Natural killer cell treated with Interleukin-12 subunit alpha and Interleukin-12 subunit beta and Interleukin-15 and Interleukin-18, amount 100 ng/mL, for 72 hours (primary cell): ENCODE results near the gene BCL2L11. TPM values are rescaled to one million over a fixed set of nuclear protein-coding genes. Genes with fewer than 3 reads are reported as not detected.
"Not testable (repeated sequence)": the region's sequence is repeated elsewhere in the genome, so short reads cannot be mapped to it uniquely, and the experiment has no call there.

Experiments
- ATAC-seq, 2 donors: fragments of 150-1000 bp; cut with Tn5 transposase in 1 of 2; sonication (Bioruptor Pico), chemical (Tn5 transposase) in 1 of 2; 2 replicates each; pipeline ENCODE4 v1.10.0; 2021
- DNase-seq: peaks from one replicate; pipeline ENCODE4 v3.0.0; 2022; ENCODE audit warnings: low spot score
- H3K27ac Mint-ChIP-seq, 2 donors: 1 replicate in 1 of 2; 2 replicates in 1 of 2; pipeline ENCODE4 v1.8.0; 2022; ENCODE audit warnings: mixed read lengths in 2 of 2, mild to moderate bottlenecking in 1 of 2, moderate library complexity in 1 of 2
- H3K27me3 Mint-ChIP-seq, 2 donors: 1 replicate in 1 of 2; 2 replicates in 1 of 2; pipeline ENCODE4 v1.8.0; 2022; ENCODE audit warnings: mixed read lengths in 2 of 2
- H3K36me3 Mint-ChIP-seq: one replicate; pipeline ENCODE4 v1.8.0; 2022; ENCODE audit warnings: mixed read lengths
- H3K4me1 Mint-ChIP-seq, 2 donors: 1 replicate in 1 of 2; 2 replicates in 1 of 2; pipeline ENCODE4 v1.8.0; 2022; ENCODE audit warnings: low read depth in 2 of 2, mixed read lengths in 2 of 2, mild to moderate bottlenecking in 1 of 2
- H3K4me3 Mint-ChIP-seq: one replicate; pipeline ENCODE4 v1.8.0; 2022; ENCODE audit warnings: mixed read lengths
- H3K9me3 Mint-ChIP-seq: 2 replicates; pipeline ENCODE4 v1.8.0; 2022; ENCODE audit warnings: mixed read lengths
- total RNA-seq, 2 donors: library from RNA; stranded (reverse); gene quantifications; one replicate each; pipeline ENCODE4 v1.2.3, GENCODE V29; 2022

Gene BCL2L11, protein sequence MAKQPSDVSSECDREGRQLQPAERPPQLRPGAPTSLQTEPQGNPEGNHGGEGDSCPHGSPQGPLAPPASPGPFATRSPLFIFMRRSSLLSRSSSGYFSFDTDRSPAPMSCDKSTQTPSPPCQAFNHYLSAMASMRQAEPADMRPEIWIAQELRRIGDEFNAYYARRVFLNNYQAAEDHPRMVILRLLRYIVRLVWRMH
- total RNA-seq = 10 to 100 TPM; 19.2 to 26.6 TPM

DNA sequence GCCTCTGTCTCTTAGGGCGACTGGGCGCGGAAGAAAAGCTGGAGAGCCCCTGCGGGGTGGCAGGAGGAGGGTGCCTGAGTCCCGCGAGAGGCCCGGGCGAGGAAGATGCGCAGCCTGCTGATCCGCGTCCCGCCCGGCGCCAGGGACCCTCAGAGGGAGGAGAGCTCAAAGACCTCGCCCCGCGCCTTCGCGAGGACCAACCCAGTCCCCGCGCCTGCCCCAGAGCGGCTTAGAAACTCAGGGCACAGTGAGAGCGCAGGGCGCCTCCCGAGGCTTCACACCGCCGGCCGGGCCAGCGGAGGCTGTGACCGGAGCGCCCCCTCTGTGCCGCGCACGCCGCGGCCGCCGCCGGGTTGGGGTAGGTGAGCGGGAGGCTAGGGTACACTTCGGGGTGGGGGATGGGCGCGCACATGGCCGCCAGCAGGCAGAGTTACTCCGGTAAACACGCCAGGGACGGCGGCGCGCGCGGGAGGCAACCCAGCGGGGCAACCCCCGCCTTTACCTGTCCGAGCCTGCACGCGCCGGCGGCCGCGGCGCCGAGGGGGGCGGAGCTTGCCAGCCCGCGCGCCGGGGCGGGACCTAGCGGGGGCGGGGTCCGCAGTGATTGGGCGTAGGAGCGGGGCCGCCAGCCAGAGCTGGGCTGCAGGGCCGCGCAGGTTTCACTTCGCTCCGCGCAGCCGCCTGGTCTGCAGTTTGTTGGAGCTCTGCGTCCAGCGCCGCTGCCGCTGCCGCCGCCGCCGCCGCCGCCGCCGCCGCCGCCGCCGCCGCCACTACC, at the start of gene BCL2L11:
Gene BCL2L11 (plus strand): TSS at position 662 of the 775 bp plus-strand sequence. CDS start 2,832 bp downstream, outside the sequence.
- peak; percentile 93 for DNase-seq
- no peaks in the 10 kb centered on the region for H3K9me3 Mint-ChIP-seq
- peak within 1 kb of the TSS; percentile 97 for H3K4me3 Mint-ChIP-seq
- H3K27ac Mint-ChIP-seq = peak within 1 kb of the TSS; percentile 80 to 91
- H3K27me3 Mint-ChIP-seq = peaks cover 17 to 18% of the 10 kb centered on the region in 2 donors
- peak; percentile 84 to 89 for ATAC-seq
- peaks cover 52 to 54% of the 10 kb centered on the region in 2 donors for H3K4me1 Mint-ChIP-seq
- H3K36me3 Mint-ChIP-seq = peaks cover 10% of the 10 kb centered on the region

DNA sequence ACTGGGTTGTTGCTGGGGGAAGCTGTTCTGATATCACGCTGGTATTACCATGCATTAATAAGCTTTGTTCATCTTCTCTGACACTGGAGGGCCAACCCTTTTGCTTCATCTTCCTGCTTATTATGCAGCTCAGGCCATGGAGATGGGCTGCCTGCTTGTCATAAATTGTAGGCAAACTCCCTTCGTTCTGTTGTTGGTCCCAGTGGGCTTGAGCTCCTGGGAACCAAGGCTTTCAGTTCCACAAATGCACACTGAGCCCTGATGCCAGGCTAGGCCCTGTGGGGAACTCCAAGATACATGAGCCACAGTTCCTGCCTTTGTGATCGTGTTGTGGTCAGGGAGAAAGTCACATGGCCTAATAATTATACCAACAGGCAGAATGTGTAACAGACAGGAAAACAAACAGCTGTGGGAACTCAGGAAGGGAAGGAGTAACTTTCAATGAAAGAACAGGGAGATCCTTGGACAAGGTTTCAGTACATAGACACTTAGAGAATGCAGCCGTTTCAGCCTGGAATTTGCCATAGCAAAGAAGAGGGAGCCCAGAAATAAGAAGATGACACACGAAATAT, 49.0 kb upstream of the BCL2L11 start:
- DNase-seq (no peak), ATAC-seq (no peak)
- no peak overlapping the region for H3K4me3 Mint-ChIP-seq
- H3K27ac Mint-ChIP-seq = no peak overlapping the region
- H3K36me3 Mint-ChIP-seq = peaks cover 20% of the 10 kb centered on the region
- H3K4me1 Mint-ChIP-seq = no peaks in the 10 kb centered on the region
- peaks cover 5 to 13% of the 10 kb centered on the region in 2 donors for H3K27me3 Mint-ChIP-seq
- peaks cover 4% of the 10 kb centered on the region for H3K9me3 Mint-ChIP-seq

DNA sequence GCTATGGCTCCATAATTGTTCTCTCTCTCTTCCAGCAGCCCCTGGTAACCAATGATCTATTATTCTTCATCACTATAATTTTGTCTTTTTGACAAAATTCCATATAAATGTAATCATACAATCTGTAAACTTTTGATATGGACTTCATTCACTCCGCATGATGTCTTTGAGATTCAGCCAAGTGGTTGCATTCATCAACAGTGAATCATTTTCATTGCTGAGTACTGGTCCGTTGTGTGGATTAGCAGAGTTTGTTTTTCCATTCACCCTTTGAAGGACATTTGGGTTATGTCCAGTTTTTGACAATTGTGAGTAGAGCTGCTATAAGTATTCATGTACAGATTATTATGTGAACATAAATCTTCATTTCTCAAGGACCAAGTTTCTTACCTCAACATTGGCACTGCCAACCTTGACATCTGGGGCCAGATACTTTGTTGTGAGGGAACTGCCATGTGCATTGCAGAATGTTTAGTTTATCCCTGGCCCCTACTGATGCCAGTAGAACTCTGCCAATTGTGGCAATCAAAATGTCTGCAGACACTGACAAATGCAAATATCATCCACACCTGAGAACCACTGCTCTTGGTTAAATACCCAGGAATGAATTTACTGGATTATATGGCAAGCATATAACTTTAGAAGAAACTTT, 48.4 kb upstream of the BCL2L11 start:
- peaks cover 8 to 20% of the 10 kb centered on the region in 2 donors for H3K27me3 Mint-ChIP-seq
- H3K9me3 Mint-ChIP-seq = peaks cover 4% of the 10 kb centered on the region
- DNase-seq (no peak), ATAC-seq (no peak)
- no peak overlapping the region for H3K4me3 Mint-ChIP-seq
- no peaks in the 10 kb centered on the region for H3K4me1 Mint-ChIP-seq
- peaks cover 24% of the 10 kb centered on the region for H3K36me3 Mint-ChIP-seq
- H3K27ac Mint-ChIP-seq = no peak overlapping the region

DNA sequence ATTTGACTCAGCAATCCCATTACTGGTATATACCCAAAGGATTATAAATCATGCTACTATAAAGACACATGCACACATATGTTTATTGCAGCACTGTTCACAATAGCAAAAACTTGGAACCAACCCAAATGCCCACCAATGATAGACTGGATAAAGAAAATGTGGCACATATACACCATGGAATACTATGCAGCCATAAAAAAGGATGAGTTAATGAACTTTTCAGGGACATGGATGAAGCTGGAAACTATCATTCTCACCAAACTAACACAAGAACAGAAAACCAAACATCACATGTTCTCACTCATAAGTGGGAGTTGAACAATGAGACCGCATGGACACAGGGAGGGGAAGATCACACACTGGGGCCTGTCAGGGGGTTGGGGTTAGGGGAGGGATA, 38.1 kb upstream of the BCL2L11 start:
- not testable (repeated sequence) for H3K9me3 Mint-ChIP-seq, ATAC-seq, DNase-seq, H3K27ac Mint-ChIP-seq, H3K4me3 Mint-ChIP-seq, H3K4me1 Mint-ChIP-seq
- H3K27me3 Mint-ChIP-seq = peaks cover 58 to 69% of the 10 kb centered on the region in 2 donors
- H3K36me3 Mint-ChIP-seq = peaks cover 27% of the 10 kb centered on the region

DNA sequence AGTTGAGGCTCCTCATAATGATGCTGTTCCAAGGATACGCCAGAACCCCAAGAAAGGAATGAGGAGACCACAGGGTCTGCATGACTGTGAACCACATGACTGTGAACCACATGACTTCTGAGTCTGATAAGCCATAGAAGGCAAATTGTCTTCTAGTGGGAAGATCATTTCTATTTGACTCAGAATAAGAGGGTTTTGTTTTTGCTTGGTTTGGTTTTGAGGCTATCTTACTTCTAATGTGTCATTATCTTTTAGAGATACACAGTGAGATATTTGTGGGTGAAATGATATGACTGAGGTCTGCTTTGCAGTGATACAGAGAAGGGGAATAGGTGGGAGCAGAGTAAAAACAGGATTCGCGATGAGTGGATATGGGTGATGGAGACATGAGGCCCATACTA, 28.9 kb upstream of the BCL2L11 start:
- Mint-ChIP-seq H3K27me3 (peaks cover 26 to 30% of the 10 kb centered on the region in 2 donors), H3K9me3 (no peaks in the 10 kb centered on the region)

DNA sequence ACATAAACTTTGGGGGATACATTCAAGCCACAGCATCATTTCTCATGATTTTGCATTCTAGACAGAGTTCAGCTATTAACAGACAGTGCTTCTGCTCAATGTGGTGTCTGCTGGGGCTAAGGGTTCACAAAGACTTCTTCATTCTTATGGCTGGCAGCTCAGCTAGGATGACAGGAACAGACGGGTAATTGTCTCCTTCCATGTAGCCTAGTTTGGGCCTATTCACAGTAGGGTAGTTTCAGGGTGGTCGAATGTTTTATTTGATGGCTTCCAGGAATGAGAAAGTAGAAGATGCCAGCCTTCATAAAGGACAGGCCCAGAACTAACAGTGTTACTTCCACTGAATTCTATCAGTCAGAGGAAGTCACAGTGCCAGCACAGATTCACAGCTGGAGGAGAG, 26.0 kb upstream of the BCL2L11 start:
- Mint-ChIP-seq H3K4me1 (peaks cover 8 to 9% of the 10 kb centered on the region in 2 donors), H3K27me3 (peaks cover 24 to 27% of the 10 kb centered on the region in 2 donors), H3K9me3 (no peaks in the 10 kb centered on the region), H3K4me3 (no peak overlapping the region), H3K36me3 (no peaks in the 10 kb centered on the region), H3K27ac (no peak overlapping the region)
- no peak for ATAC-seq
- no peak for DNase-seq

More for the DNA sequence above, 28.9 kb upstream of the BCL2L11 start:
- DNase-seq (no peak), ATAC-seq (peak; percentile 77 to 96)
- Mint-ChIP-seq H3K4me3 (peak overlapping the region; percentile 0), H3K27ac (no peak overlapping the region), H3K36me3 (no peaks in the 10 kb centered on the region), H3K4me1 (peaks cover 8 to 9% of the 10 kb centered on the region in 2 donors)

DNA sequence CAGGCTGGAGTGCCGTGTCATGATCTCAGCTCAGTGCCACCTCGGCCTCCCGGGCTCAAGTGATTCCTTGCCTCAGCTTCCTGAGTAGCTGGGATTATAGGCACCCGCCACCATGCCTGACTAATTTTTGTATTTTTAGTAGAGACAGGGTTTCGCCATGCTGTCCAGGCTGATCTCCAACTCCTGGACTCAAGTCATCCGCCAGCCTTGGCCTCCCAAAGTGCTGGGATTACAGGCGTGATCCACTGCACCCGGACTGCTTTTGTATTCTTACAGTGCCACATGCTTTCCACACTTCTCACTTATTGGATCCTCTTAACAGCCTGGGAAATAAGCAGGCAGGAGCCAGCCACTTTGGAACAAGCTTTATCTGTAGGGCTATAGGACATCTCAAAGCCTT, 25.3 kb upstream of the BCL2L11 start:
- H3K27ac Mint-ChIP-seq = no peak overlapping the region
- H3K9me3 Mint-ChIP-seq = no peaks in the 10 kb centered on the region
- H3K27me3 Mint-ChIP-seq = peaks cover 22% of the 10 kb centered on the region in 2 donors
- H3K36me3 Mint-ChIP-seq = no peaks in the 10 kb centered on the region
- H3K4me3 Mint-ChIP-seq = no peak overlapping the region
- H3K4me1 Mint-ChIP-seq = peaks cover 15% of the 10 kb centered on the region in 2 donors
- no peak for DNase-seq
- ATAC-seq = no peak

DNA sequence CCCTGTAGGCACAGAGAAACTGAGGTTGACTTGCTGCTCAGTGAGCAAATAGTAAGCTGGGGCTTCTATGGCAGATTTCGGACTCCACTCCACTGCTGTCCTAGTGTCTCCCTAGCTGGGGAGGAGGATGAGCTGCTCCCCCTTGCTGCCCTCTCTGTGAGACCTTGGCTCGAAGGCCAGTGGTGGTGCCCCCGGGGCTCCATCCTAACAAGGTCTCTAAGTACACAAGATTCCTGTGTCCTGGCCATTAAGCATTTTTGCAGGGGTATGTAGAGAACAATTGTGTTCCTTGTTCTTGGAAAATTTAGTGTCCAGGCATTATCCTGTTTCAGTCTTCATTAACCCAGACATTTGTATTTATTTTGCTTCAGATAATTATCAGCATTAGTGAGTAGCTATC, 21.3 kb upstream of the BCL2L11 start:
- peaks cover 15 to 18% of the 10 kb centered on the region in 2 donors for H3K27me3 Mint-ChIP-seq

DNA sequence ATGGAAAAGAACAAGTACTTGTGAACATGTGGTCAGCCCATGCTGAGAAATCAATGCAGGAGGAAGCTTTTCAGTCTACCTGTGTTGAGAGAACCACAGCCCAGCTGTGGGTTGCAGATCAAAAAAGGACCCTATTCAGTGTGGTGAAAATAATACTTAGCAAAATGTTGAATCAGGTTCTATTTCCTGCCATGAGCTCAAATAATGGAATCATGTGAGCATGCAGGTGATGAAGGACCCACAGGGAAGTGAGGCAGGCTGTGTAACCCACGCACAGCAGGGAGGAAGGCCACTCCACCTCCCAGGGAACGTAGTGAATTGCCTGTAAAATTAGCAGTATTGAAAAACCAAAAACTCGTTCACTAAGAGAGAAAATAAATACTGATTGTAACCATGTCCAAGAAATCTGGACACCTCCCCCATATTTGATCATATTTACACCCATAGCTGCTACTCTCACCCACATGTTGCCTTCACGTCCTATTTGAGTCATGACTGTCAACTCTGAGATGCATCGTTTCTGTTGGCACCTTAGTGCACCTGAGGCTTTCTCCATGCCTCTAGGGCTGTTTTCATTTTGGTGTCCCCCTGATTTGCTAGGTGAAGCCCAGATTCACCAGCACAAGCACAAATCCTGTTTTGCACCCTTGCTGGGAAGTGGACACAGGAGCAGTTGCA, 20.5 kb upstream of the BCL2L11 start:
- Mint-ChIP-seq H3K4me3 (peak overlapping the region; percentile 59), H3K4me1 (peaks cover 14 to 25% of the 10 kb centered on the region in 2 donors), H3K9me3 (no peaks in the 10 kb centered on the region), H3K27ac (peak overlapping the region; percentile 69 to 85), H3K36me3 (peaks cover 5% of the 10 kb centered on the region), H3K27me3 (peaks cover 9 to 18% of the 10 kb centered on the region in 2 donors)
- ATAC-seq (peak; percentile 67 to 79), DNase-seq (no peak)

More for the DNA sequence above, 21.3 kb upstream of the BCL2L11 start:
- H3K36me3 Mint-ChIP-seq = peaks cover 5% of the 10 kb centered on the region
- H3K4me1 Mint-ChIP-seq = peaks cover 14 to 25% of the 10 kb centered on the region in 2 donors
- ATAC-seq = no peak
- H3K9me3 Mint-ChIP-seq = no peaks in the 10 kb centered on the region
- no peak overlapping the region for H3K27ac Mint-ChIP-seq
- H3K4me3 Mint-ChIP-seq = no peak overlapping the region
- no peak for DNase-seq

DNA sequence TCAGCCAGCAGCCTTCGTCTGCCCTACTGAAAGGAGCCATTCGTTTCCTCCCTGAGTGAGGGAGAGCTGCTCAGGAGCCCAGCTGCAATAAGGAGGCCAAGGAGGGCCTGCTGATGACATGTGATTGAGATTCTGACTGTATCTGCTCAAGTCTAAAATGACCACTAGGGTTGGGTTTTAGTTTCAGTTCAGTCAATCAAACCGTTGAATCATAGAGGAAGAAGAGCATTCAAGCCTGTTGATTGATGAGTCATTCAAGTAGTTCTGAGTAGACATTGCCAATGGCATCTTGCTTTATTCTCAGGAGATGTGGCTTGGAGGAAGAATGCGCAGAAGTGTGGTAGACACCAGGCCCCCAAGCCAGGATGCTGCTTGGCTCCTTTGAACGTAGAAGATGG, 19.9 kb upstream of the BCL2L11 start:
- peak overlapping the region; percentile 69 to 85 for H3K27ac Mint-ChIP-seq
- peaks cover 14 to 25% of the 10 kb centered on the region in 2 donors for H3K4me1 Mint-ChIP-seq

DNA sequence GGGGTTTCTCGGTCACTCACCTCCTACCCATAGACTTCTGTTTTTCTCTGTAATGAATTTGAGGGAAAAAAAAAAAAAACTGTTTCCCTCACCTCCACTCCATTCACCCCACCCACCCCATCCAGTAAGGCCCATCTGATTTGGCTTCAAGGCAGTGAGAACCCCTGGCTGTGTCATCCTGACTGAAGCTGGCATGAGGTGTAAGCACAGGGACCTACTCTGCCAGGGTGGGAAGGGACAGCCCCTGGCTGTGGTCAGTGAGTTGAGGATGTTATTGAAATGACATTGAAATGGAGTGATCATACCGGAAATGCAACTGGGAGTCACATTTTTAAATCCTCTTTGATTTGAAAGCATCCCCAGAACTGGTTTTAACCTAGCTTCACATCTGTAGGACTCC, 19.1 kb upstream of the BCL2L11 start:
- H3K4me1 Mint-ChIP-seq = peaks cover 14 to 31% of the 10 kb centered on the region in 2 donors
- peaks cover 20 to 29% of the 10 kb centered on the region in 2 donors for H3K27me3 Mint-ChIP-seq
- H3K27ac Mint-ChIP-seq = no peak overlapping the region
- peak in 1 of 2 donors; percentile 54 for ATAC-seq
- peak overlapping the region; percentile 3 for H3K4me3 Mint-ChIP-seq
- H3K36me3 Mint-ChIP-seq = peaks cover 5% of the 10 kb centered on the region
- no peaks in the 10 kb centered on the region for H3K9me3 Mint-ChIP-seq
- no peak for DNase-seq

More for the DNA sequence above, 19.9 kb upstream of the BCL2L11 start:
- Mint-ChIP-seq H3K9me3 (no peaks in the 10 kb centered on the region), H3K36me3 (peaks cover 5% of the 10 kb centered on the region), H3K27me3 (peaks cover 12 to 20% of the 10 kb centered on the region in 2 donors), H3K4me3 (peak overlapping the region; percentile 59)
- no peak for DNase-seq
- ATAC-seq = peak; percentile 93

DNA sequence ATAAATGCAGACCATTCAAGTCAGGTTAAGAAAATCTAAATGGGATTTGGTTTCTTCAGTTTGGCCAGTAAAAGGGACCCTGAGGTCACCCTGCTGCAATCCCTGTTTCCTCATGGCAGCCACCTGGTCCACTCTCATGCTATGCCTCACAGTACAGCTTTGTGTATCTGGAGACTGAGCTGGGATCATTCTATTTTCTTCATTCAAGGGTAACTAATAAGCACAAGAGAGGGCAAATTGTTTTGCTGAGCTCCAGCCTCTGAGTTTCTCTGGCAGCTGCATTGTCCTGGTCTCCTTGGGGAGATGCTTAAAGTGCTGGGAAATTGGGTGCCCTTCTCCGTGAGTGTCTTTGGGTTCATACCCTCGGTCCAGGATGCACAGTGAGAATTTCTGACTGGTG, 18.5 kb upstream of the BCL2L11 start:
- H3K9me3 Mint-ChIP-seq = no peaks in the 10 kb centered on the region
- no peak for ATAC-seq
- peaks cover 5% of the 10 kb centered on the region for H3K36me3 Mint-ChIP-seq
- peaks cover 20 to 29% of the 10 kb centered on the region in 2 donors for H3K27me3 Mint-ChIP-seq
- DNase-seq = no peak
- peak overlapping the region; percentile 3 for H3K4me3 Mint-ChIP-seq
- H3K4me1 Mint-ChIP-seq = peaks cover 14 to 33% of the 10 kb centered on the region in 2 donors
- H3K27ac Mint-ChIP-seq = no peak overlapping the region

DNA sequence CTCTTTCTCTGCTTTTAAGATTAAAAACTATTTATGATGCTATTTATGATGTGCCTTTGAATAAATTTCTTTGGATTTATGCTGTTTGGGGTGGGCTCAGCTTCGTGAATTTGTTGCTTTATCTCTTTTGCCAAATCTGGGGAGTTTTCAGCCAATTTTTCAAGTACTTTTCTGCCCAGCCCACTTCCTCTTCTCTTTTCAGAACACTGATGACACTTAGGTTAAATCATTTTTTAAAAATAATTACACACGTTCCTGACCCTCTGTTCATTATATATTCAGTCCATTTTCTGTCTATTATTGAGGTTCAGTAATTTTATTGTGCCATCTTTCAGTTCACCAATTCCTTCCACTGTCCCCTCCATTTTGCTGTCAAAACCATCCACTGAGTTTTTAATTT, 14.8 kb upstream of the BCL2L11 start:
- Mint-ChIP-seq H3K4me1 (peaks cover 3 to 21% of the 10 kb centered on the region in 2 donors), H3K27ac (no peak overlapping the region), H3K27me3 (peaks cover 26 to 28% of the 10 kb centered on the region in 2 donors), H3K9me3 (no peaks in the 10 kb centered on the region), H3K4me3 (no peak overlapping the region), H3K36me3 (peaks cover 10% of the 10 kb centered on the region)
- DNase-seq = no peak
- ATAC-seq = no peak
